Breast epithelium (tissue), 4 donors: ENCODE measurements around the gene RPS10. TPM values are rescaled to one million over a fixed set of nuclear protein-coding genes. Genes with fewer than 3 reads are reported as not detected.
"Not testable (repeated sequence)": the region's sequence is repeated elsewhere in the genome, so short reads cannot be mapped to it uniquely, and the experiment has no call there.

ENCODE experiments used
- DNase-seq, 2 donors: peaks; one replicate each; pipeline ENCODE4 v3.0.0-alpha.2; 2019; ENCODE audit warnings: low spot score in 2 of 2
- H3K27ac ChIP-seq, 2 donors: fragments of 200-600 bp; sonication (generic) in 1 of 2; one replicate each; pipeline ENCODE4 v1.5.1; 2016 to 2019; ENCODE audit warnings: mild to moderate bottlenecking in 1 of 2
- H3K27me3 ChIP-seq, 2 donors: fragments of 200-600 bp; sonication (generic) in 1 of 2; one replicate each; pipeline versions ENCODE4 v1.5.1 to v1.6.0; 2017 to 2019; ENCODE audit warnings: control low read depth in 1 of 2, mild to moderate bottlenecking in 1 of 2
- H3K36me3 ChIP-seq: fragments of 200-600 bp; one replicate; pipeline ENCODE4 v1.5.1; 2019
- H3K4me1 ChIP-seq, 2 donors: fragments of 200-600 bp; sonication (generic); one replicate each; pipeline ENCODE4 v1.5.1; 2016 to 2019; ENCODE audit warnings: control low read depth in 1 of 2
- H3K4me3 ChIP-seq, 3 donors: fragments of 200-600 bp; sonication (generic); 1 replicate in 2 of 3; 2 replicates in 1 of 3; pipeline ENCODE4 v1.5.1; 2016 to 2019; ENCODE audit warnings: mild to moderate bottlenecking in 3 of 3, moderate library complexity in 2 of 3
- H3K9me3 ChIP-seq, 2 donors: fragments of 200-600 bp; sonication (generic) in 1 of 2; one replicate each; pipeline ENCODE4 v1.5.1; 2016 to 2019; ENCODE audit warnings: control low read depth in 1 of 2
- CTCF ChIP-seq, 3 donors: fragments of 450-650 bp; IDR thresholded peaks; one replicate each; pipeline ENCODE4 v1.5.1; 2016 to 2017; ENCODE audit warnings: antibody characterized with exemption in 3 of 3, mild to moderate bottlenecking in 3 of 3, moderate library complexity in 3 of 3
- POLR2A ChIP-seq: fragments of 450-650 bp; IDR thresholded peaks from one replicate; pipeline ENCODE4 v1.6.1; 2016; ENCODE audit warnings: antibody characterized with exemption, mild to moderate bottlenecking, moderate library complexity
- POLR2AphosphoS5 ChIP-seq, 3 donors: sonication (generic); formaldehyde crosslinking; IDR thresholded peaks; one replicate each; pipeline ENCODE4 v1.6.1; 2017; ENCODE audit warnings: antibody characterized with exemption in 3 of 3
- intact Hi-C: fragments of 100-400 bp; cut with DNase I; formaldehyde crosslinking; loops from one replicate; pipeline ENCODE4 v1.15.1; 2023; ENCODE audit warnings: low total_unique reads
- total RNA-seq, 3 donors: library from RNA; depleted of rRNA; stranded (reverse); fragments of >200 nt; gene quantifications; one replicate each; pipeline ENCODE4 v1.1.0, GENCODE V29; 2016

RPS10 gene
- total RNA-seq, 3 donors from 2014 or later = 2,573 to 5,786 (median 4,399) TPM

- Histone ChIP-seq H3K4me1 (no peaks in the 10 kb centered on the region), H3K9me3 (no peaks in the 10 kb centered on the region), H3K27ac (no peak overlapping the region), H3K4me3 (no peak overlapping the region), H3K36me3 (no peaks in the 10 kb centered on the region), H3K27me3 (no peaks in the 10 kb centered on the region)
- intact Hi-C loops = no loop called here
- TF ChIP-seq CTCF (IDR thresholded peaks at IDR 0.05) (no peak), POLR2AphosphoS5 (IDR thresholded peaks at IDR 0.05) (no peak), POLR2A (no peak)
- DNase-seq = no peak
Observed at GRCh38 chr6:34375833-34376232, 50.0 kb downstream of the RPS10 start.

- H3K36me3 ChIP-seq = no peaks in the 10 kb centered on the region
- TF ChIP-seq CTCF (IDR thresholded peaks at IDR 0.05) (no peak), POLR2AphosphoS5 (IDR thresholded peaks at IDR 0.05) (no peak), POLR2A (no peak)
- no peaks in the 10 kb centered on the region for H3K27me3 ChIP-seq
- no peak overlapping the region for H3K4me3 ChIP-seq
- no peaks in the 10 kb centered on the region for H3K9me3 ChIP-seq
- intact Hi-C loops = no loop called here
- H3K4me1 ChIP-seq = no peaks in the 10 kb centered on the region
- no peak overlapping the region for H3K27ac ChIP-seq
- no peak for DNase-seq
Observed at GRCh38 chr6:34374508-34374907, 51.4 kb downstream of the RPS10 start.

- no peak overlapping the region for H3K27ac ChIP-seq
- H3K9me3 ChIP-seq = no peaks in the 10 kb centered on the region
- H3K4me3 ChIP-seq = no peak overlapping the region
- no peaks in the 10 kb centered on the region for H3K36me3 ChIP-seq
- TF ChIP-seq POLR2A = no peak
- no peak for TF ChIP-seq POLR2AphosphoS5 (IDR thresholded peaks at IDR 0.05)
- DNase-seq = no peak
- H3K4me1 ChIP-seq = no peaks in the 10 kb centered on the region
- intact Hi-C loops = no loop called here
- no peaks in the 10 kb centered on the region for H3K27me3 ChIP-seq
Observed at GRCh38 chr6:34374069-34374468, 51.8 kb downstream of the RPS10 start.

GRCh38 chr6:34373511-34373910 lies 52.4 kb downstream of the RPS10 start:
- Histone ChIP-seq H3K27me3 (no peaks in the 10 kb centered on the region), H3K36me3 (no peaks in the 10 kb centered on the region), H3K27ac (no peak overlapping the region), H3K4me1 (no peaks in the 10 kb centered on the region), H3K4me3 (no peak overlapping the region), H3K9me3 (no peaks in the 10 kb centered on the region)
- DNase-seq = no peak
- no peak for TF ChIP-seq POLR2A
- no peak for TF ChIP-seq POLR2AphosphoS5 (IDR thresholded peaks at IDR 0.05)
- TF ChIP-seq CTCF (IDR thresholded peaks at IDR 0.05) = no peak
- intact Hi-C loops = no loop called here

- H3K27me3 ChIP-seq, intact Hi-C loops, H3K4me3 ChIP-seq: not testable (repeated sequence)
Observed at GRCh38 chr6:34371865-34372264, 54.0 kb downstream of the RPS10 start.

GRCh38 chr6:34370361-34370760 lies 55.5 kb downstream of the RPS10 start:
- DNase-seq = no peak
- Histone ChIP-seq H3K4me3 (no peak overlapping the region), H3K27ac (no peak overlapping the region), H3K9me3 (no peaks in the 10 kb centered on the region), H3K27me3 (no peaks in the 10 kb centered on the region), H3K4me1 (no peaks in the 10 kb centered on the region), H3K36me3 (no peaks in the 10 kb centered on the region)
- no peak for TF ChIP-seq CTCF (IDR thresholded peaks at IDR 0.05)
- intact Hi-C loops = no loop called here

More at GRCh38 chr6:34371865-34372264, 54.0 kb downstream of the RPS10 start:
- not testable (repeated sequence) for DNase-seq, H3K36me3 ChIP-seq, H3K27ac ChIP-seq, H3K9me3 ChIP-seq, H3K4me1 ChIP-seq
